ENCODE measurements around the gene RASEF. TPM values are rescaled to one million over a fixed set of nuclear protein-coding genes. Genes with fewer than 3 reads are reported as not detected.

Gene RASEF
- total RNA-seq, 2 experiments from 2014 or later, result not detected

DNA sequence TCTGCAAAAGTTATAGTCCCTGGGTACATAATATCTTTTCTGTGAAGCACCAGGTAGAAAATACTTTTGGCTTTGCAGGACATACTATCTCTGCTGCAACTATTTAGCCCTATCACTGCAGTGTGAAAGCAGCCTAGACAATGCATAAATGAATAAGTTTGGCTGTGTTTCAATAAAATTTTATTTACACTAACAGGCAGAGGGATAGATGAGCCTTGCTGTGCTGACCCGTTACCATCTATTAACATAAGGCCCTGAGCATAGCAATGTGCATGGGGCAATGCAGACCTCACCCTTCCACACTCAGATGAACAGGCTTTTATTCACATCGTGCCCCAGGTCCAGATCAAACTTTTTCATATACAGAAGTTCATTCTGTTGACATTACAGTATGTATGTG is 27.8 kb downstream of the RASEF start:
- H3K36me3 ChIP-seq (ENCODE audit: insufficient read depth, low read length), result no peaks in the 10 kb centered on the region
- POLR2A ChIA-PET, result no interaction called here
- H3K4me3 Mint-ChIP-seq, result no peak overlapping the region
- peaks cover 0 to 3% of the 10 kb centered on the region in 2 experiments for H3K9me3 ChIP-seq (ENCODE audit: control insufficient read depth in 1 of 2, insufficient read depth in 1 of 2, low read length in 2 of 2)
- no peak overlapping the region for H3K4me3 ChIP-seq (ENCODE audit: low read length)
- TF ChIP-seq CTCF (IDR thresholded peaks at IDR 0.05), result no peak
- DNase-seq (no peak), ATAC-seq (ENCODE audit: poor library complexity) (no peak)
- no peak overlapping the region for H3K27ac Mint-ChIP-seq
- H3K9me3 Mint-ChIP-seq, result no peaks in the 10 kb centered on the region
- H3K27me3 ChIP-seq (ENCODE audit: control insufficient read depth in 1 of 2, insufficient read depth in 2 of 2, low read length in 2 of 2), result no peaks in the 10 kb centered on the region
- H3K27me3 Mint-ChIP-seq, result peaks cover 7% of the 10 kb centered on the region
- H3K4me1 Mint-ChIP-seq (ENCODE audit: low read depth), result no peaks in the 10 kb centered on the region
- CTCF ChIA-PET, result no interaction called here
- intact Hi-C loops (cut with DNase I, micrococcal nuclease), result no loop called here
- no peaks in the 10 kb centered on the region for H3K4me1 ChIP-seq (ENCODE audit: insufficient read depth, low read length)
- no peak overlapping the region for H3K27ac ChIP-seq (ENCODE audit: low read depth in 1 of 2, low read length in 2 of 2)
- H3K36me3 Mint-ChIP-seq (ENCODE audit: low read depth), result no peaks in the 10 kb centered on the region

- no peak for TF ChIP-seq CTCF (IDR thresholded peaks at IDR 0.05)
- Histone ChIP-seq H3K4me1 (ENCODE audit: insufficient read depth, low read length) (no peaks in the 10 kb centered on the region), H3K27me3 (ENCODE audit: control insufficient read depth in 1 of 2, insufficient read depth in 2 of 2, low read length in 2 of 2) (no peaks in the 10 kb centered on the region), H3K36me3 (ENCODE audit: insufficient read depth, low read length) (no peaks in the 10 kb centered on the region), H3K9me3 (ENCODE audit: control insufficient read depth in 1 of 2, insufficient read depth in 1 of 2, low read length in 2 of 2) (peaks cover 0 to 3% of the 10 kb centered on the region in 2 experiments), H3K4me3 (ENCODE audit: low read length) (no peak overlapping the region), H3K27ac (ENCODE audit: low read depth in 1 of 2, low read length in 2 of 2) (no peak overlapping the region)
- ChIA-PET POLR2A (no interaction called here), CTCF (no interaction called here)
- intact Hi-C loops (cut with DNase I, micrococcal nuclease), result no loop called here
- no peaks in the 10 kb centered on the region for H3K9me3 Mint-ChIP-seq
- DNase-seq (no peak), ATAC-seq (ENCODE audit: poor library complexity) (no peak)
- H3K4me3 Mint-ChIP-seq, result no peak overlapping the region
- no peak overlapping the region for H3K27ac Mint-ChIP-seq
- no peaks in the 10 kb centered on the region for H3K36me3 Mint-ChIP-seq (ENCODE audit: low read depth)
- no peaks in the 10 kb centered on the region for H3K4me1 Mint-ChIP-seq (ENCODE audit: low read depth)
- H3K27me3 Mint-ChIP-seq, result peaks cover 7% of the 10 kb centered on the region
Observed at GRCh38 chr9:83034587-83034986, 28.4 kb downstream of the RASEF start.

DNA sequence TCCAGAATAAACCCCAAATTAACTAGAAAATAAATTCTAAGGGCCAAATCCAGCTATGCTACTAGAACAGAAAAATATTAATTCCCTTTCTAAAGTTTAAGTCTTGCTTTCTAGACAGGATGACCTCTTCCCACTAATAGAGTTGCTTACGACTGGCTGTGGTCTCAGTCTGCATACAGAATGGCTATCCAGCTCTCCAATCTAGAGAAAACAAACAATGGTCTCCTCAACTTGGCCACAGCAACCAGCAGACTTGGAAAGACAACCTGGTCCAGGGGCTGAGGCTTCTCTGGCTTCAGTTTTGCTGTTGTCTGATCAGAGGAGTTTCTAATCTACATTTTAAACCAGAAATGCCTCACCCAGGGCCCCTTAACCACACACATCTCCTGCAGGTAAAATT is 28.9 kb downstream of the RASEF start:
- ATAC-seq (ENCODE audit: poor library complexity) (no peak), DNase-seq (no peak)
- ChIA-PET POLR2A (no interaction called here), CTCF (no interaction called here)
- Histone ChIP-seq H3K36me3 (ENCODE audit: insufficient read depth, low read length) (no peaks in the 10 kb centered on the region), H3K4me1 (ENCODE audit: insufficient read depth, low read length) (no peaks in the 10 kb centered on the region), H3K9me3 (ENCODE audit: control insufficient read depth in 1 of 2, insufficient read depth in 1 of 2, low read length in 2 of 2) (peaks cover 0 to 3% of the 10 kb centered on the region in 2 experiments), H3K27ac (ENCODE audit: low read depth in 1 of 2, low read length in 2 of 2) (no peak overlapping the region), H3K4me3 (ENCODE audit: low read length) (no peak overlapping the region), H3K27me3 (ENCODE audit: control insufficient read depth in 1 of 2, insufficient read depth in 2 of 2, low read length in 2 of 2) (no peaks in the 10 kb centered on the region)
- Mint-ChIP-seq H3K27me3 (peaks cover 1% of the 10 kb centered on the region), H3K4me3 (no peak overlapping the region), H3K9me3 (no peaks in the 10 kb centered on the region), H3K27ac (no peak overlapping the region), H3K4me1 (ENCODE audit: low read depth) (no peaks in the 10 kb centered on the region), H3K36me3 (ENCODE audit: low read depth) (no peaks in the 10 kb centered on the region)
- TF ChIP-seq CTCF (IDR thresholded peaks at IDR 0.05), result no peak
- intact Hi-C loops (cut with DNase I, micrococcal nuclease), result no loop called here

Data from CD4-positive, alpha-beta T cell (primary cell).